ENCODE data around the gene GCNT3.
"Not testable (repeated sequence)": the region's sequence is repeated elsewhere in the genome, so short reads cannot be mapped to it uniquely, and the experiment has no call there.

GCNT3 gene

DNA sequence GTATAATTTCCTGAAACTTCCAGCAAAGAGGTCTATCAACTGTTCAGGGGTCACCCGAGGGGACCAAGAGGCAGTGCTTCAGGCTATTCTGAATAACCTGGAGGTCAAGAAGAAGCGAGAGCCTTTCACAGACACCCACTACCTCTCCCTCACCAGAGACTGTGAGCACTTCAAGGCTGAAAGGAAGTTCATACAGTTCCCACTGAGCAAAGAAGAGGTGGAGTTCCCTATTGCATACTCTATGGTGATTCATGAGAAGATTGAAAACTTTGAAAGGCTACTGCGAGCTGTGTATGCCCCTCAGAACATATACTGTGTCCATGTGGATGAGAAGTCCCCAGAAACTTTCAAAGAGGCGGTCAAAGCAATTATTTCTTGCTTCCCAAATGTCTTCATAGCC is 6.8 kb downstream of the GCNT3 start:
- no peak overlapping the region for H3K4me3 ChIP-seq (ENCODE audit: low read depth, low read length)
- TF ChIP-seq MYC (IDR thresholded peaks at IDR 0.05; ENCODE audit: low read depth, low read length) (no peak), POLR2A (IDR thresholded peaks at IDR 0.05; ENCODE audit: extremely low read depth, insufficient read length) (no peak)
- TF ChIP-seq, protein P1, sequence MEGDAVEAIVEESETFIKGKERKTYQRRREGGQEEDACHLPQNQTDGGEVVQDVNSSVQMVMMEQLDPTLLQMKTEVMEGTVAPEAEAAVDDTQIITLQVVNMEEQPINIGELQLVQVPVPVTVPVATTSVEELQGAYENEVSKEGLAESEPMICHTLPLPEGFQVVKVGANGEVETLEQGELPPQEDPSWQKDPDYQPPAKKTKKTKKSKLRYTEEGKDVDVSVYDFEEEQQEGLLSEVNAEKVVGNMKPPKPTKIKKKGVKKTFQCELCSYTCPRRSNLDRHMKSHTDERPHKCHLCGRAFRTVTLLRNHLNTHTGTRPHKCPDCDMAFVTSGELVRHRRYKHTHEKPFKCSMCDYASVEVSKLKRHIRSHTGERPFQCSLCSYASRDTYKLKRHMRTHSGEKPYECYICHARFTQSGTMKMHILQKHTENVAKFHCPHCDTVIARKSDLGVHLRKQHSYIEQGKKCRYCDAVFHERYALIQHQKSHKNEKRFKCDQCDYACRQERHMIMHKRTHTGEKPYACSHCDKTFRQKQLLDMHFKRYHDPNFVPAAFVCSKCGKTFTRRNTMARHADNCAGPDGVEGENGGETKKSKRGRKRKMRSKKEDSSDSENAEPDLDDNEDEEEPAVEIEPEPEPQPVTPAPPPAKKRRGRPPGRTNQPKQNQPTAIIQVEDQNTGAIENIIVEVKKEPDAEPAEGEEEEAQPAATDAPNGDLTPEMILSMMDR (IDR thresholded peaks at IDR 0.05; ENCODE audit: low read depth, low read length) = no peak
- TF ChIP-seq, protein P2, sequence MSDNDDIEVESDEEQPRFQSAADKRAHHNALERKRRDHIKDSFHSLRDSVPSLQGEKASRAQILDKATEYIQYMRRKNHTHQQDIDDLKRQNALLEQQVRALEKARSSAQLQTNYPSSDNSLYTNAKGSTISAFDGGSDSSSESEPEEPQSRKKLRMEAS (IDR thresholded peaks at IDR 0.05; ENCODE audit: low read depth, low read length) = no peak
- no peak for DNase-seq (ENCODE audit: low read depth)

- peak; percentile 57 for DNase-seq (ENCODE audit: low read depth)
- TF ChIP-seq, protein P1 (IDR thresholded peaks at IDR 0.05; ENCODE audit: low read depth, low read length) = peak; percentile 58
- TF ChIP-seq MYC (IDR thresholded peaks at IDR 0.05; ENCODE audit: low read depth, low read length) = no peak
- H3K4me3 ChIP-seq (ENCODE audit: low read depth, low read length) = no peak overlapping the region
Measured at GRCh38 chr15:59622289-59622688, 10.7 kb downstream of the GCNT3 start.

DNA sequence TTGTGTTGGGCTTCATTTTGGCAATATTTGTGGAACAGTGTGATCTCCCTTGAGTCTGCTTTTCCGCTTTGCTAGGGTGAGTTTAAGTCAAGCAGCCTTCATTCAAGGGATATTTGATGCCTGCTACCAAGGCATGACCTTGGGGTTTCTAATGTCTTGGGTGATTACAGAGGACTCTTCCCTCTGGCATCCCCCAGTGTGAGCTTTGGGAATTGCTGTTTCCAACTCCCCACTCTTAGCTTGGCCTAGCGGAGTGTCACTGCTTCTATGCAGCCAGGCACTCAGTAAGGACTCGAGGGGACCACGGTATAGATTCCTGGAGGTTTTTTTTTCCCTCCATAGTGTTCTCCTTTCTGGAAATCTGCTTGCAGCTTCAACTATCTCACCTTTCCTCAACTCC is 21.1 kb downstream of the GCNT3 start:
- DNase-seq (ENCODE audit: low read depth) = peak; percentile 12
- no peak overlapping the region for H3K4me3 ChIP-seq (ENCODE audit: low read depth, low read length)
- TF ChIP-seq, protein P2 (IDR thresholded peaks at IDR 0.05; ENCODE audit: low read depth, low read length) = no peak
- TF ChIP-seq POLR2A (IDR thresholded peaks at IDR 0.05; ENCODE audit: extremely low read depth, insufficient read length) (no peak), MYC (IDR thresholded peaks at IDR 0.05; ENCODE audit: low read depth, low read length) (no peak)
- TF ChIP-seq, protein P1 (IDR thresholded peaks at IDR 0.05; ENCODE audit: low read depth, low read length) = no peak

- H3K4me3 ChIP-seq (ENCODE audit: low read depth, low read length) = no peak overlapping the region
- no peak for DNase-seq (ENCODE audit: low read depth)
- TF ChIP-seq, protein P2 (IDR thresholded peaks at IDR 0.05; ENCODE audit: low read depth, low read length) = no peak
- TF ChIP-seq, protein P1 (IDR thresholded peaks at IDR 0.05; ENCODE audit: low read depth, low read length) = no peak
Measured at GRCh38 chr15:59636184-59636583, 24.6 kb downstream of the GCNT3 start.

DNA sequence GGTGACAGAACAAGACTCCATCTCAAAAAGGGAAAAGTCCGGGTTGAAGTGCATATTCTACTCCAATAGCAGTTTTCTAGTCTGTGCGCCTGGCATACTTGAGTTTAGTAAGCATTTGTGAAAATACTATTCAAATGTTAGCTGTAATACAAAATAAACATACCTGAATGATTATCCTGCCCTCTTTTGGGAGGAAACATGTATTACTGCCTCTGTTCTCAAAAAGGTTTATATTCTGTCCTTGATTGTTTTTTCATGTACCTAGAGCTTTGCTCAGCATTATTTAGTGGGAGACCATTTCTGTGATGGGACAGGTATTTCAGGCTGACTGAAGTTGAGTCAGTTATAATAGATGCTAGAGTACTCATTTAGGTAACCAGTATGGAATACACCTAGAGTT is 25.9 kb downstream of the GCNT3 start:
- H3K4me3 ChIP-seq (ENCODE audit: low read depth, low read length); DNase-seq (ENCODE audit: low read depth): not testable (repeated sequence)

GRCh38 chr15:59642351-59642750 is 30.8 kb downstream of the GCNT3 start:
- DNase-seq (ENCODE audit: low read depth) = no peak
- TF ChIP-seq, protein P1 (IDR thresholded peaks at IDR 0.05; ENCODE audit: low read depth, low read length) = no peak
- TF ChIP-seq, protein P2 (IDR thresholded peaks at IDR 0.05; ENCODE audit: low read depth, low read length) = no peak
- TF ChIP-seq MYC (IDR thresholded peaks at IDR 0.05; ENCODE audit: low read depth, low read length) (no peak), POLR2A (IDR thresholded peaks at IDR 0.05; ENCODE audit: extremely low read depth, insufficient read length) (no peak)
- no peak overlapping the region for H3K4me3 ChIP-seq (ENCODE audit: low read depth, low read length)

All from NB4 (cell line).